Measurements from ENCODE around the gene GUCA1C.

The GUCA1C gene

DNA sequence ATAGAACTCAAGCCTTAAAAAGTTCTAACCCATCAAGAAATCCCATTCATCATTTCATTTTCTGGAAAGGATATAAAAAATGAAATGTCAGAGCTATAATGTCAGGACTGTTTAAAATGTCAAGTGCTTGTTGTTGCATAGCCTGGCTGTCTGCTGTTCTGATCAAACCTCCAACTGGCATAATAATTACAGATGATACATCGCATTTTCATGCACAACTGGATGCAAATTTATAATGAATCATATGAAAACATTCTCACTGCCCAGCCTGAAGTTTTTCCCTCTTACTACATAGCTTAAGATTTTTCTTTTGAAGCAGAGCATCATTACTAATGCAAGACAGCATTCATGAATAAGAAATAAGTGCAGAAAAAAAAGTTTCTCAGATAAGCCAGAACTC lies 46.5 kb downstream of the GUCA1C start:
- DNase-seq: no peak

DNA sequence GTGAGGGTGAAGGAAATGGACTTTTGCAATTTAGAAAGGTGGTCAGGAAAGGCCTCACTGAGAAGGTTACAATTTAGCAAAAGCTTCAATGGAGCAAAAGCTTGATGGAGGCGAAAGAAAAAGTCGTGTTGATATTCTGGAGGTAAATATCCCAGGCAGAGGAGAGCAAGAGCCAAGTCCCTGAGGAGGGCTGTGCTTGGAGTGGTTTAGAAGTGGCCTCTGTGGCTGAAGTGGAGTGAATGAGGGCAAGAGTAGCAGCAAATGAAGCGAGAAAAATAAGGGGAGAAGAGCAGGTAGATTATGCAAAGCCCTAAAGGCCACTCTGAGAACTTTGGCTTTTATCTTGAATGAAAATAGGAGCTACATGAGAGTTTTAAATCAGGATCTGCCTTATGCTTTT lies 54.1 kb downstream of the GUCA1C start:
- DNase-seq: no peak

DNA sequence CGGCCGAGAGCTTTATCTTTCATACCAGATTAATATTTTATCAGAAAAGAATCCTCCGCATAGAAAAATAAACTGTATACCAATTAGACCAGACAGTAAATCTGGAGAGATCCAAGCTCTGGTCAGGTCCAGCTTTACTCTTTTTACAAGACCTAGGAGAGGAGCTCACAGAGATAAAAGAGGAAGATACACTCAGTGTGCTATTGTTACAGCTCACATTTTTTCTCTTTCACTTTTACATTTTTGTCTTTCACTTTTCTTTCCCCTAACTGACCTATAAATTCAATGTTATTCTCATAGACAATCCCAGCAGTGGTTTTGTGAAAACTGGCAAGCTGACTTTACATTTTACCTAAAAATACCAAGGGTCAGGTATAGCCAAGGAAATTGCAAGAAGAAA lies 55.8 kb downstream of the GUCA1C start:
- no peak for DNase-seq

- no peak for DNase-seq
These were observed 58.7 kb downstream of the GUCA1C start for GRCh38 chr3:108894981-108895380.

- no peak for DNase-seq
These were observed 61.8 kb downstream of the GUCA1C start for GRCh38 chr3:108891833-108892232.

DNA sequence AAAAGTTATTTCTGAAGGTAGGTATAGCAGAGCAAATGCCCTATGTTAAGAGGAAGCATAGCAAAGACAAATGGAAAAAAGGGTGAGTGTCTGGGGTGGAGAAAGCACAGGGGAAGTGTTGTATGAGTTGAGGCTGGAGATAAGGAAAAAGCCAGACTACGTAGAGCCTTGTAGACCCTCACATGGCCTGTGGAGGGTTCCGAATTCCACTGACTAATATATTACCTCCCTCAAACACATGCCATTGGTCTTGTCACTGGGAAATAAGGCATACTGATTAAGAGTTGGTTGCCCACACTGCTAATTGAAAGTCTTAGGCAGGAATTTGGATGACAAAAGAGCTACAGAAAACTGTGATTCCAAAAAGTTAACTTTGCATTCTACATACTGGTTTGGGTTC lies 65.9 kb downstream of the GUCA1C start:
- no peak for DNase-seq

GRCh38 chr3:108887121-108887520 lies 66.6 kb downstream of the GUCA1C start:
- no peak for DNase-seq

- DNase-seq: no peak
These were observed 70.3 kb downstream of the GUCA1C start for GRCh38 chr3:108883373-108883772.

DNA sequence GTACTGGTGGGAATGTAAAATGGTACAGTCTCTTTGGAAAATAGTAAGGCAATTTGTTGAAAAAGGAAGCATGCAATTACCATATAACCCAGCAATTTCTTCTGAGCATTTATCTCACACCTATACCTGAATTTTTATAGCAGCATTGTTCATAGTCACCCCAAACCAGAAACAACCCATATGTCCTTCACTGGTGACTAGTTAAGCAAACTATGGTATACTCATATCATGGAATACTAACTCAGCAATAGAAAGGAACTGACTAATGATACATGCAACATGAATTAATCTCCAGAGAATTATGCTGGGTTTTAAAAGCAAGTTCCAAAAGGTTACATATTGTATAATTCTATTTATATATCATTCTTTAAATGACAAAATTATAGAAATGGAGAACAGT lies 70.9 kb downstream of the GUCA1C start:
- no peak for DNase-seq

- no peak for DNase-seq
These were observed 73.8 kb downstream of the GUCA1C start for GRCh38 chr3:108879915-108880314.

DNA sequence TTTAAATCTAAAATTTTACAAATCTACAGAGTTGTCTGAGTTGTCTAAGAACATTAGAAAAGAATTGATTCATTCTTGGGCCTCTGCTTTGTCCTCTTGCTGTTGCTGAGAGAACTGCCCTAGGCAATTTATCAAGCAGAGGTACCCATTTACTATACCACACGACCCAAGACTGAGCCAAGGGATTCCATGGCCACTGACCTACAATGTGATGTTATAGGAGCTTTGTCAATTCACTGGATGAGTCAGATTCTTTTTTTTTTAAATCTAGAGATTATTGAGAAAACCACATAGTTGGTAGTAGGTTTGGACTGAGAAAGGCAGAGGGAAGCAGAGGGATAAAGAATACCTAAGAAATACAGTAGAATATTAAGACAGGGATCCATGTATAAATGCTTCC lies 75.8 kb downstream of the GUCA1C start:
- DNase-seq: no peak

DNA sequence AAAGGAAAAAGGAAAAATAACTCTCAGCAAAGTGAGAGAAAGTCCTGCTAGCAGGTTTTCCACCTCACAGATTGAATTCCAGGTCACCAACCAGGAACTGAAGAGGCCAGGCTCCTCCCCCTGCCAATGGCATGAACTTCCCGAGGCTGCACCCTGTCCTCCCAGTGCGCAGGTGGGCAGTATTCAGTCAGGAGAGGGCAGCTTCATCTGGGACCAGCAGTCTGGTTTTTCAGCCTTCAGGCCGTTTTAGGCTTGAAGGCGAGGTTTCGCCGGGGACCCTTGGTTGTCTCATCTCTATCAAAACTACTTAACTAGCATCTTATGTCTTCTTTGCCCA lies 89.9 kb downstream of the GUCA1C start:
- DNase-seq: no peak

DNA sequence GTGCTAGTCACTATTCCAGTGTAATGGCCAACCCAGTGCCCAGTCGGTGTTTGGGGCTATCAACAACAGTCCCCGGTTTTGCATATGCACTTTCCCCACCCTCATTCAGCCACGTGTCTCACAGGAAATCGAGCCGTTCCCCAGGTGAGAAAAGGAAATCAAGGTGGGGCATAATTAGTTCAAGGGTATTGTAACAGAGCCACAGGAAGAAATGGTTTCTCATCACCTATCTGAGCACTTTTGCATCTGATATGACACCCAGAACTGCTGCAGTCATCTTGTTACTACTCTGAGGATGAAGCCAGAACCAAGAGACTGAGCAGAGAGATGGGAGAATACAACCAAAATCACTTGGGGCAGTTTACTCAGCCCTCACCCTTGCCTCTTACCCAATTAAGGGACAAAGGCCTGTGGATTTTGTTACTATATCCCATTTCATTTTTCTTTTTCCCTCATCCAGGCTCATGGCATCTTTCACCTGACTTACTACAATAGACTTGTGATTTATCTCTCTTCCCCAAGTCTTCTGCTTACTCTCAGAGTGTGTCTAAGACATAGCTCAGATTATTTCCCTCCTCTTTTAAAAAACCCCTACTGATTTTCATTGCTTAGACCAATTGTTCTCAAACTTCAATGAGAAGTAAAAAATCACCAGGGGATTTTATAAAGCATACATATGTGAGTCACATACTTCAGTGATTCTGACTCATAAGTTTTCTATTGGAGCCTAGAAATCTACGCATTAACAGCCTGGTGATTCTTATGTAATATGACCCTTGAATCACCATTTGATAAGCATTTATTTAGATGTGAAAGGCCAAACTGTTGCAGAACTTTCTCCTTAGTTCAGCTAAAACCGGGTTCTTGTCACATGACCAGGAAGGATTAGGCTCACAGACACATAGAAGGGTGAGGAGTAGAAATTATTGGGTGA lies 90.5 kb downstream of the GUCA1C start:
- no peak for DNase-seq

DNA sequence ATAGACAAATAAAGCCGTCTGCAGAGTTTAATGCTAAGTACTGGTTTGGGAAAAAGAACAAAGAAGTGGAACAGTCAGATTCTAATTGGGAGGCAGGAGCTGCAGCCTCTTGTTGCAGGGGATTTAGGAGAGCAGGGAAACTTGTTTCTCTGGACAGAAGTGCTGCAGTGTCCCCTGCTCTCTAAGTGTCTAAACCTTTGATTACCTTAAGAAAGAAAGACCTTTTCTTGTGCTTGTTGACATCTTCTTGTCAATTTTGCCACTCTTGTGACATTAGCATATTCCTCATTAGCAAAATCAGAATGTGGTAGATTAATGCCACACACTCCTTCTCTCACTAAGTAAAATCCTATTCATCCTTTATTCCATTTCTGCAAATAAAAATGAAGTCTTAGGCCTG lies 92.3 kb downstream of the GUCA1C start:
- no peak for DNase-seq
